Fibroblast of skin of left quadriceps (primary cell): ENCODE data around the gene CLASRP.
A peak's percentile ranks its signal among the peaks of the same experiment; 100 is the strongest.
"Not testable (repeated sequence)": the region's sequence is repeated elsewhere in the genome, so short reads cannot be mapped to it uniquely, and the experiment has no call there.

Experiments
- DNase-seq, 2 experiments: peaks; one replicate each; pipeline ENCODE4 v3.0.0-alpha.2; 2013; ENCODE audit warnings: low read depth in 2 of 2

CLASRP gene

GRCh38 chr19:45038931-45039893, at the start of gene CLASRP:
TSS of gene CLASRP (plus strand) at chr19:45039045. CDS start at chr19:45040213, 1,168 bp downstream.
- DNase-seq, result peak; percentile 65 to 71

GRCh38 chr19:44990459-44990858, 48.4 kb upstream of the CLASRP start:
- DNase-seq, result no peak

- no peak for DNase-seq
Observed at GRCh38 chr19:44990966-44991365, 47.9 kb upstream of the CLASRP start.

GRCh38 chr19:44992336-44993163, 46.3 kb upstream of the CLASRP start:
- DNase-seq, result no peak

- no peak for DNase-seq
Observed at GRCh38 chr19:44993526-44993925, 45.3 kb upstream of the CLASRP start.

GRCh38 chr19:44993926-44994537, 44.8 kb upstream of the CLASRP start:
- no peak for DNase-seq

- DNase-seq, result no peak
Observed at GRCh38 chr19:44998025-44998424, 40.8 kb upstream of the CLASRP start.

GRCh38 chr19:44999131-44999925, 39.5 kb upstream of the CLASRP start:
- DNase-seq, result not testable (repeated sequence)

GRCh38 chr19:45000665-45001064, 38.2 kb upstream of the CLASRP start:
- DNase-seq, result not testable (repeated sequence)

GRCh38 chr19:45001087-45001739, 37.6 kb upstream of the CLASRP start, which contains the start of gene RELB:
TSS of gene RELB (plus strand) at chr19:45001464. CDS start at chr19:45001580, 116 bp downstream.
- peak; percentile 79 to 80 for DNase-seq

- DNase-seq, result no peak
Observed at GRCh38 chr19:45003485-45003884, 35.4 kb upstream of the CLASRP start.

GRCh38 chr19:45005787-45006186, 33.1 kb upstream of the CLASRP start:
- DNase-seq, result no peak

GRCh38 chr19:45008552-45008951, 30.3 kb upstream of the CLASRP start:
- DNase-seq, result no peak

- DNase-seq, result no peak
Observed at GRCh38 chr19:45009625-45010255, 29.1 kb upstream of the CLASRP start.

GRCh38 chr19:45010306-45010705, 28.5 kb upstream of the CLASRP start:
- DNase-seq, result no peak

GRCh38 chr19:45011959-45012358, 26.9 kb upstream of the CLASRP start:
- no peak for DNase-seq

GRCh38 chr19:45016388-45017314, 22.2 kb upstream of the CLASRP start:
- DNase-seq, result peak; percentile 31 to 39

- no peak for DNase-seq
Observed at GRCh38 chr19:45019187-45019586, 19.7 kb upstream of the CLASRP start.

GRCh38 chr19:45020071-45020470, 18.8 kb upstream of the CLASRP start:
- DNase-seq, result no peak
